HG03159 (cell line): ENCODE data around the gene ADGRD1.
"Not testable (repeated sequence)": the region's sequence is repeated elsewhere in the genome, so short reads cannot be mapped to it uniquely, and the experiment has no call there.

ENCODE experiments used
- ATAC-seq: cut with Tn5 transposase; IDR thresholded peaks from one replicate; pipeline ENCODE4 v1.9.1; 2021; ENCODE audit warnings: mild to moderate bottlenecking, moderate library complexity; ENCODE audit not compliant: unreplicated experiment

The ADGRD1 gene

GRCh38 chr12:130983328-130984017 is 29.8 kb downstream of the ADGRD1 start:
- ATAC-seq = no peak

GRCh38 chr12:130984183-130985058 is 30.7 kb downstream of the ADGRD1 start:
- no peak for ATAC-seq

GRCh38 chr12:130987151-130987931 is 33.6 kb downstream of the ADGRD1 start:
- no peak for ATAC-seq

GRCh38 chr12:130988261-130988660 is 34.6 kb downstream of the ADGRD1 start:
- no peak for ATAC-seq

GRCh38 chr12:130988751-130989150 is 35.0 kb downstream of the ADGRD1 start:
- ATAC-seq = no peak

GRCh38 chr12:130989391-130989790 is 35.7 kb downstream of the ADGRD1 start:
- ATAC-seq = no peak

GRCh38 chr12:130990034-130990433 is 36.3 kb downstream of the ADGRD1 start:
- ATAC-seq = no peak

GRCh38 chr12:130992448-130992847 is 38.7 kb downstream of the ADGRD1 start:
- ATAC-seq = no peak

- no peak for ATAC-seq
Observed at GRCh38 chr12:130992979-130993538, 39.4 kb downstream of the ADGRD1 start.

- no peak for ATAC-seq
Observed at GRCh38 chr12:130993759-130994670, 40.3 kb downstream of the ADGRD1 start.

- ATAC-seq = no peak
Observed at GRCh38 chr12:130994821-130995375, 41.2 kb downstream of the ADGRD1 start.

GRCh38 chr12:130995386-130995969 is 41.8 kb downstream of the ADGRD1 start:
- ATAC-seq = not testable (repeated sequence)

- ATAC-seq = no peak
Observed at GRCh38 chr12:130998136-130998535, 44.4 kb downstream of the ADGRD1 start.

GRCh38 chr12:131000000-131000486 is 46.3 kb downstream of the ADGRD1 start:
- no peak for ATAC-seq

- ATAC-seq = no peak
Observed at GRCh38 chr12:131001493-131001892, 47.8 kb downstream of the ADGRD1 start.

GRCh38 chr12:131002216-131002631 is 48.5 kb downstream of the ADGRD1 start:
- no peak for ATAC-seq

- ATAC-seq = no peak
Observed at GRCh38 chr12:131003036-131003715, 49.5 kb downstream of the ADGRD1 start.

- ATAC-seq = no peak
Observed at GRCh38 chr12:131003716-131004045, 50.0 kb downstream of the ADGRD1 start.

- no peak for ATAC-seq
Observed at GRCh38 chr12:131004166-131004565, 50.5 kb downstream of the ADGRD1 start.
